IPS-18c (cell line): ENCODE measurements around the gene ATRNL1.

Experiments
- H3K4me3 ChIP-seq: 2 replicates; pipeline ENCODE4 v1.7.0; 2013; ENCODE audit warnings: low read depth, mild to moderate bottlenecking, low read length, moderate library complexity; ENCODE audit not compliant: insufficient read depth
- H3K9me3 ChIP-seq: one replicate; pipeline ENCODE4 v1.6.1; 2013; ENCODE audit warnings: mild to moderate bottlenecking, low read length, moderate library complexity; ENCODE audit not compliant: control insufficient read depth, insufficient read depth

The ATRNL1 gene

DNA sequence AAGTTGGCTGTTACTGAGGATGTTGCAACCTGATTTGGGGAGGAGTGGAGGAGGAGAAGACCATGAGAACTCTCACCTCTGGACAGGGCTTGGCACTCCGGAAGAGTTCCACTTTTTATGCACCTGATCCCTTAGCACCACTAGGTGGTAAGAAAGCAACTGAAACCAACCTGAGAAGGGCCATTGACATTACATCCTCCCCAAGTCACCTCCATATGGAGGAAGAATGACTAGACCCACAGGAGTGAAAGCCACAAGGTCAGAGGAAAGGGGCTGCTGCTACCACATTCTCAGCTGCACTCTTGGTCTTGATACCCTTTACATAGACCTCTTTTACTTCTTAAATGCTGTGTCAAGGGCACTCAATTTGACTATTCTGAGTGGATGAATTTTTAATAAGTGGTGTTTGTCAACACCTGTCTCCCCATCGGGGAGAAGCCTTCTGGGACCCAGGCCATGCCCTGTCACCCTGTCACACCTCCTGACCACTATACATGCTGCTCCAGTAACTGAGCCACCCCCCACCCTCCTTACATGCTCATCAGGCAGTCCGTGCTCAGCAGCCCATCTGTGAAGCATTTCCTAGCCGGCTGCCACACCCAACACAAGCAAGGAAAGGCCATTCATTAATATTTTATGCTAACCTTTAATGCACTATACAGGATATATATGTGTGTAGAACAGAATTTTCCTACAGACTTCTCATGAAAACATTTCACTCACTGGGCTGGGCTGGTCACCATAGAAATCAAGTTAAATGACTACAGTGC lies 817.0 kb downstream of the ATRNL1 start:
- Histone ChIP-seq H3K9me3 (no peaks in the 10 kb centered on the region), H3K4me3 (no peak overlapping the region)

DNA sequence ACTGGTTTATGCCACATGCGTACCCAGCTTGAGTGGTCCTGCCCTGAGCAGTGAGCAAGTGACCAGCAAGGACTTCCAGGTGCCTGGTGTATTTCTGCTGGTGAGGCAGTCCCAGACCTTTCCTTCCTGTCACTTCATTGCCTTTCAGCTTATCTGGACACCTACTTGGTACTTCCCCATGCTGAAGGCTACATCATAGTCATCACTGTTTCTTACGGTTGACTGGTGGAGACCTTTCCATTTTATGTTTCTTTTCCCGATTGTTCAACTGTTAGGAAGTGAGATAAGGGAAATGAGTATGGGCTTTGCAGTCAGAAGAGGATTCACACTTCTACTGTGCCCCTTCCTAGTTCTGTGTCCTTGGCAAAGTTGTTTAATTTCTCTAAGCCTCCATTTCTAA lies 821.3 kb downstream of the ATRNL1 start:
- Histone ChIP-seq H3K4me3 (no peak overlapping the region), H3K9me3 (no peaks in the 10 kb centered on the region)

DNA sequence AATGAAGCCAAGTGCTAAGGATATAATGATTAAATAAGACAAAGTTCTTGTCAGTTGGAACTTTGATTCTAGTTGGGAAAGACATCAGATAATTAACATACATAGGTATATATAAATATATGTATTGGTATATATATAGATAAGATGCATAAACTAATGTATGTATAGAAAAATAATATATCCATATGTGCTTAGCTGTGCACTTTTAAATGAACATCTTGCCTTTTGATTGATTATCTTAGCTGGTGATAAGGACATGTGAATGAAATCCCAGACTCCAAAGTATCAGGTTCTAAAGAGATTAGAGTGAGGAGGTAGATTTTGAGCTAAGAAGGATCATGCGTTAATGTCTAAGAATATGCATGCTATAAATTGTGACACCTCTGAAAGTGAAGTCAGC lies 822.3 kb downstream of the ATRNL1 start:
- Histone ChIP-seq H3K9me3 (no peaks in the 10 kb centered on the region), H3K4me3 (no peak overlapping the region)

DNA sequence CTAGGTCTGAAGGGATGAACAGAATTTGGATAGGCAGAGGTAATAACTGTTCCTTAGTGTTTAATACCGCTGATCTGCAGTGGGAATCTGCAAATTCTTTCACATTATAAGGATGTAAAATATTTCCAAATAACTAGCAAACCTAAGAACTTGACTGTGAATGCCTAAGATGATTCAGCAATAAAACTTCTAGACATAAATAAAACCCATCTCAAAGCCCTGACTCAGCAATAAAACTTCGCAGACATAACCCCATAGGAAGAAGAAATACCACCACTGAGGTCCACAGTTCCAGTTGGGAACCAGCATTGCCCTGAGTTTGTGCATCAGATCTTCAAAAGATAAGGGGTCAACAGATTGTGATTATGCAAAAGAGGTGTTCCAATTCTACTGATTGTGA lies 825.6 kb downstream of the ATRNL1 start:
- H3K4me3 ChIP-seq, result no peak overlapping the region
- H3K9me3 ChIP-seq, result no peaks in the 10 kb centered on the region

DNA sequence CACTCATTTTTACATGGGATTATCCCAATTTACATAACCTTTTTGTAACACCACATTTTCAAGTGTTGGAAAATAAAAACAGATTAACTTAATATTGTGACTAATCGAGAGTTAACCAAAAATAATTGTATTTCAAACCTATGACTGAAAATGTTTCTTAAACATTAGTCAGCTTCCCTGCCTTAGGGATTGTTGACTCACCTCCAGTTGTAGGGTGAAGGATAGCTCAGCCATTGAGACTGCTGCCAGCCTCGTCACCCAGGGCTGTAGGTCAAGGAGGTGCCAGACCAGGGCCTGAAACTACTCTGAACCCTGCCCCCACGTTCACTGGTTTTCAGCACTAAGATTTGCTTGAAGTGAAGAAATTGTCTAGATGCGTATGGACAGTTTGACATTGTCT lies 828.6 kb downstream of the ATRNL1 start:
- Histone ChIP-seq H3K4me3 (no peak overlapping the region), H3K9me3 (no peaks in the 10 kb centered on the region)

DNA sequence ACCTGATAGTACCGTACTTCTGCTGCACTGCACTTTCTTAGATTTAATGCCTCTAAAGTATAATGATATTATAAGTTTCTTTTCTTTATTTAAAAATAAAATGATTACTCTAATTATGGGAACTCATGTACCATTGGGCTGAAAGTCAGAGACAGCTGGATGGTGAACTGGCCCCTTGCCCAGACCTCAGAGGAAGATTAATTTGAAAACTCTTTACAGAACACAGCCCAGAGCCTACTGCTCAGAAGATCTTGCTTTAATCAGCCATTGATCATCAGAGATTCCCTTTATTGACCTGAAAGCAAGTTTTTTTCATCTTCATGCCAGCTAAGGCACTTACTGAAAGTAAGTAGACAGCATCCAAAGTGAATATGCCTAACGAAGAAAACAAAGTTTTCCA lies 838.1 kb downstream of the ATRNL1 start:
- H3K4me3 ChIP-seq, result no peak overlapping the region
- no peaks in the 10 kb centered on the region for H3K9me3 ChIP-seq

DNA sequence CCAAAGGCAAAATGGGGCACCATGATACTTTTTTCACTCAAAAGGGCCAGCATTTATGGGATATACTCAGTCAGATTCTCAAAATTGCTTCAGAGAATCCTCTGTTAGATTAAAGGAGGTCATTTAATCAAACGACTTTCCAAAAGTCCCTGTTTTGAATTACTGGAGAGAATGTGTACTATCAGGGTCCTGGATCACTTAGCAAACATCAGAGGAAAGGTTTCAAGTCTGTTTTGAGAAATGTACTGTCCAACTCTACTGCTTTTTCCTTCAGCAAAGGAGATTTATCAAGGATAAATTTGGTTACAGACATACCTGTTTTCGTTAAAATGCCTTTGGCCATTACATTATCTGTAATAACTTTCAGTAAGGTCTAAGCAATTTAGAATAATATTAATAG lies 838.9 kb downstream of the ATRNL1 start:
- no peaks in the 10 kb centered on the region for H3K9me3 ChIP-seq
- no peak overlapping the region for H3K4me3 ChIP-seq

DNA sequence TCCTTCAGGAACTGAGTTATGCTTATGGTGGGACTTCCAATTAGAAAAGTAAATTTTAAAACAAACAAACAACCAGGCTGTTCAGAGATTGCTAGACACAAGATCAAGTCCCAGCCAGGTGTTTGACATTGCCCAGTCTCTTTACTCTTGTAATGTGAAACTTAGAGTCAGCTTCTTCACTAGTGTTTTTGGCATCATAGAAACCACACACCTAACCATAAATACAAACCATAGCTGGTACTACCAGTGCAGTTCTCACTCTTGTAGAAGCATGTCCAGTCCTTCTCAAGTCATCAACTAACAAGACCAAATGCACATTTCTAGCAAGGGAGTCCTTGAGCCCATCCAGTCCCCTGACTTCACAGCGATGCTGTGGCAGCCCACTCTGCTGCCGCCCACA lies 839.9 kb downstream of the ATRNL1 start:
- Histone ChIP-seq H3K4me3 (no peak overlapping the region), H3K9me3 (no peaks in the 10 kb centered on the region)

DNA sequence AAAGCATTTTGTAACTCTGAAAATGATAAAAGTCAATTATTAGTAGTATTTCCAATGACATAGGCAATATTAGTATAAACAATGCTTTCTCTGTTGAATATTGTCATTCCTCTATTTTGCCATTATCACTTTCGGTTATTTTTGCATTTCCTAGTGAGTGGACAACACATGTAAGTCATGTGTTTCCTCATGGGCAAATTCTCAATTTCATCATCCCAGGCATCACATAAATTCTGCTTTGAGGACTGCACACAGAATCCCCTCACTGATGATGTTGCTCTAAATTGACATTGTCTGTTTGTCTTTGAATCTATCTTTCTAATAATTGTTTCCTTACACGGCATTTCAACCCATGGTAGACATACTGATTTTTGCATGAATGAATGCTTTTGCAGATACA lies 842.6 kb downstream of the ATRNL1 start:
- no peak overlapping the region for H3K4me3 ChIP-seq
- no peaks in the 10 kb centered on the region for H3K9me3 ChIP-seq

DNA sequence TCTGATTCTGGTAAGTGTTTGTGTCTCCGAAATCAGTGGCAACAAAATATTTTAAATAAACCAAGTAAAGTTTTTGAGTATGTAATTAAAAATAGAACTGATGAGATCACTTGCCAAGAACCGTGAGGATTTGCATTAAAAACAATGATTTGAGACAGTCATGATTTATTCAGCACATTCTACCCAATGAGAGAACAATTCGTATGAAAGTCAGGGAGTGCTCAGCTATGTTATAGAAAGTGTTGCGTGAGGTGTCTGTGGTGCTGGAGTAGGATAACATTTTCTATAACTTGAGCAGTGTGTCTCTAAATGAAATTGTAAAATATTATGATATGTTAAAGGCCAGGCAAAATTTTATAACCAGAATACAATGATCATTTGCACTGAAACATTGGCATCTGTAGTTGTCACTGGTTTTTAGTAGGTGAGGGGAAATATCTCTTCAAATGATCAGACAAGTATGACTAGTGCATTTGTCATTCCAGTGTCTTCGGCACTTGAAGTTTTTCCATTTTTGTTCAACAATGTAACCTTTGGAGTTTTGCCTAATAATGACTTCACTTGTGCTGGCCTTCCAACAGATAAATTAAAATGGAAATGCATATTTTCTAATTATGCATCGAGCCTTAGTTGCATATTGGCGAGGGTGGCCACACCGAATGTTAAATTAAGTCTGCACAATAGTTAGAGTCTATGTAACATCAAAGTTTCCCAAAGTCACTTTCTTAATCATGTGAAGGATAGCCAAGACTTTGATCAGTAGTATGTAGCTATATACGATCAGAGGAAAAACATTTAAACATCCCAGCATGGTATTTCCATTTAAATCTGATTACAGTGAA lies 844.0 kb downstream of the ATRNL1 start:
- Histone ChIP-seq H3K4me3 (no peak overlapping the region), H3K9me3 (no peaks in the 10 kb centered on the region)

DNA sequence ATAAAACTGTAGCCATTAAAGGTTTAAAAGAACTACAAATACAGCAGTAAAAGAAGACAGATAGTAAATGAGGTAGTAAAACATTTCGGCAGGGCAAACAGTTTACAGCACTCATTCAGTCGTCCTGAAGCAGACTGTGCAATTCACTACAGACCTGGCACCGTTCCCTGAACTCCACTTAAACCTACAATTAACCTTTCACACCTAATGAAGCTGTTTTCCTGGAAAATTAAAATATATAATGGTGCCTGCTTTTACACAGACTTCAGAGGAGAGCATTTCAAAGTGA lies 844.5 kb downstream of the ATRNL1 start:
- no peaks in the 10 kb centered on the region for H3K9me3 ChIP-seq
- H3K4me3 ChIP-seq, result no peak overlapping the region

DNA sequence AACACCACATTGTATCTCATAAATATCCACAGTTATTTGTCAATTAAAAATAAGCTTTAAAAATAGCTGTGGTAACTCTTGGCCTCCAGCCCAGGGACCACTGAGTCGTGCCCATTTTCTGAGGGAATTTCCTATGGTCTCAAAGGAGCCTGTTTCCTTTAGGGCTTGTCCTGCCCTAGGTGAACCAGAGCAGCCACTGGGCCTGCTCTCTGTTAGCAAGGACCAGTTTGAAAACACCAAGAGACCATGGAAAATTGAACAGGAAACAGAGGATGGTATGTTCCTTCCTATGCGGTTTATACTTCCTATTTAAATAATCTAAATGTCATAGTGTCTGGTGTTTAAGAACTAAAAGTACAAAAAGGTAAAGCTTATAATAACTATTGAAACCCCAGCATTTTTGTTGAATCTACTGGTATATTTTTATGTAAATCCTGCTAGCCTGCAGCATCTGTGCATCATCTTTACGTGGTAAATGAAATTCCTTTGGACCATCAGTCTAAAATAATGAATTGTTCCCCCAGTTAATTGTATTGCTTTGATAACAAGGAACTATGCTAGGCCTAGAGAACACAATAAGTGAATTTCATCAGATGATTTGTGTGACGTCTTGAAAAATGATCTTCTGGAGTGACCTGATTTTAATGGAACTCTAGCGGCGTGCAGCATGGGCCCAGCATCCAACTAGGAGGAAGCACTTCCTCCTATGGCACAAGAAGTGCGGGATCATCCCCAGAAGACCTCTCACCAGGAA lies 846.1 kb downstream of the ATRNL1 start:
- Histone ChIP-seq H3K4me3 (no peak overlapping the region), H3K9me3 (no peaks in the 10 kb centered on the region)

DNA sequence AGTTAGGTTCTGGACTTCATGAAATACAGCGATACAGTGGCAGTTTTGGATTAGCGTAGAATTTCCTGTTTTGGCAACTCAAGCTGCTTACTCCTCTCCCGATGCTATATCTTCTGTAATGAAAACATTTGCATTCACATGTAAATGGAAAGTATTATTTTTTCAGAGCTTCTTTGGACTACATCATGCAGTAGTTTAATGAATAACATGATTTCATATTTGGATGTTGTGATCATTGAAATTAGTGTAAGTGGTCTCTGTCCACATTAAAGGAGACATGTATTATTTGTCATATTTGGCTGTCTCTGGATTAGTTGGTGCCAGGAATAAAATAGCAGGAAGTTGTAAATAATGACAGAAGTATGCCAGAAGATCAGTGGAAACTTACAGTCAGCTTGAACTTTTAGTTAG lies 848.2 kb downstream of the ATRNL1 start:
- H3K9me3 ChIP-seq, result no peaks in the 10 kb centered on the region
- no peak overlapping the region for H3K4me3 ChIP-seq

DNA sequence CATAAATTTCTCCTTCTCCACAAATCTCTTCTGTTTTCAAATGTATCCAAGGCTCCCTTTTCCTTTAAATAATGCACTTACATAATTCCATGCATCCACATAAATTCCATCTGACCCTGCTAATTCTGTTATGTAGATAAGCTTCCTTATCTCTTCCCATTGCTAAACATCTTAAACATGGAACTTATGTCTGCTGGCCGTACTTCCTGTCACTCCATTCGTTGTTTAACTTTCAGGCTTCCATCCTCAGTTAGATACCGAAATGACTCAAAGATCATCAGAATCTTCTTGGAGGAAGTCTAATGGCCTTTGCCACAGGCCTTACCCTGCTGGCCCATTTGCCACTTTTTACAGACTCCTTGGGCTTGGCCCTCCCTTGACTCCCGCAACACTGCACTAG lies 848.9 kb downstream of the ATRNL1 start:
- Histone ChIP-seq H3K4me3 (no peak overlapping the region), H3K9me3 (no peaks in the 10 kb centered on the region)

DNA sequence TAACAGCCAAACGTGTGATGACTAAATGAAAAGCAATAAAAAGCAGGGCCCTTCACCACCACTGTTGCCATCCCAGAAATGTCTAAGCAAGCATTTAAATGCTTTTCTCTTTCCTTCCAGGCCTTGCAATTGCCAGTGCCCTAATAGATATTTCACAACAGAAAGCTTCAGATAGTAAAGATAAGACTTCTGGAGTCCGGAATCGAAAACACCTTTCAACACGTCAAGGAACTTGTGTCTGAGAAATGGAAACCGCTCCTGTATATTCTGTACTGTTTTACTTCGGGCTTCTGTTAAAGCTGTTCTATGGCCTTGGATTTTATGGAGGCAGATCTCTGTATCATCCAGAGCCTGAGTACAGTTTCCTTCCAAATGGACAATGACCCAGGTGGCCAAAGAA lies 851.4 kb downstream of the ATRNL1 start:
- Histone ChIP-seq H3K9me3 (no peaks in the 10 kb centered on the region), H3K4me3 (no peak overlapping the region)

DNA sequence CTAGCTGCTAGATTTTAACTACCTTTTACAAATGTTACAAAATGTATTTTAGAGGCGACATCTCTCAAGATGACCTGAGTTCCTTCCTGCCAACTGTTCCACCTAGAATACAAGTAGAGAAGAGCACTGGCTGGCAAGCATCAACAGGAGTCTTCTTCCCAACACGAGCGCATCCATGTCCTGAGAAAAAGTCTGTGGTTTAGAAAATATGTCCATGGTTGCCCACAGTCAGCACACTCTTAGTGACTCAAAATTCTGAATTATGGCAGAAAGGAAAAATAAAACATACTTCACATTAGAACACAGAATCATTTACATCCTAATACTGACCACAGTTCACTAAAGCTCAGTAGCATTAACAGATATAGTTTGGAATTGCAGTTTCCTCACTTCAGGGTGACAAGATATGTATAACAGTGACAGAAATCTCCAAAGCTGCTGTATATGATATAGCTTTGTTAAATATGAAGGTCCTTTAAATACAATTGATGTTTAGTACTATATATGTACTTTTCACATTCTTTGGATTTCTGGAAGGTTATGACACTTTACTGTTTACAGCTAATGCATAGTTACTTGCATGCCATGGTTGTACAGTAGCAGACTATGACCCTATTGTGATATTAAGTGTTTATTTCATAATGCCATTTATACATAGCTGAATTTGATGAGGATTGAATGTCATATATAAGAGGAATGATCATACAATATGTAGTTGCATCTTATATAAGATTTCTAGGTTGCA lies 852.7 kb downstream of the ATRNL1 start:
- Histone ChIP-seq H3K9me3 (no peaks in the 10 kb centered on the region), H3K4me3 (no peak overlapping the region)

DNA sequence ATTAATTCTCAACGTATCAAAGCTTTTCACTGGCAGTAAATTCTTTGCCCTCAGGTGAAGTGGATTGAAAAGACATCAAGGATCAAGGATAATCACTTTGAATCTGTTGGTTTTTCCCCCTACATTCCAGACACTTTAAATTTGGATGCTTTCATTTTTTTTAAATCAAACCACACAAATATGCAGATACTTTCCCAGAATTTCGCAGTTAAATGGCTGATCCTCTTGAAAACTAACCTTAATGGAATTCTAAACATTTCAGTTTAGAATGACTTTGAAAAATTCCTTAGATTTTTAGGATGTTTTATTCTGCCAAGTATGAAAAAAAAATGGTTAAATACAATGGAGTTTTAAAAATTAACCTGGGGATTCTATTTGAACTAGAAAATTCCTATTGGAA lies 853.9 kb downstream of the ATRNL1 start:
- no peaks in the 10 kb centered on the region for H3K9me3 ChIP-seq
- H3K4me3 ChIP-seq, result no peak overlapping the region
